IMR-90 (cell line): ENCODE measurements around the gene GALK1. TPM values are rescaled to one million over a fixed set of nuclear protein-coding genes. Genes with fewer than 3 reads are reported as not detected.

Source experiments
- ATAC-seq: fragments of 200-7000 bp; cut with Tn5 transposase; 2 replicates; pipeline ENCODE4 v1.9.1; 2020; ENCODE audit warnings: low read depth, mild to moderate bottlenecking, moderate library complexity
- BruUV-seq: library from RNA; stranded (reverse); fragments of 400-500 nt; replicated peaks from 2 replicates; lab custom pipeline; 2021; lab: Mats Ljungman, UMichigan
- CTCF ChIA-PET: fragments of 300-600 bp; formaldehyde crosslinking; extraction: SDS; loops from one replicate; lab custom pipeline; 2021; ENCODE audit warnings: antibody characterized with exemption; lab: Yijun Ruan, JAX
- POLR2A ChIA-PET: fragments of 300-600 bp; sonication (Branson Sonifier 250); formaldehyde crosslinking; loops from one replicate; lab custom pipeline; 2022; ENCODE audit warnings: antibody characterized with exemption; ENCODE audit not compliant: unreplicated experiment; lab: Charles Lee
- DNase-seq: peaks from one replicate; pipeline ENCODE4 v3.0.0; 2013
- H2AFZ ChIP-seq: replicated peaks from 2 replicates; pipeline ENCODE3; 2013; ENCODE audit warnings: low read length, mild to moderate bottlenecking; ENCODE audit not compliant: poor library complexity
- H2AK5ac ChIP-seq: 2 replicates; pipeline ENCODE4 v1.6.1; 2013; ENCODE audit warnings: low read depth, low read length, inconsistent platforms
- H2AK9ac ChIP-seq: replicated peaks from 2 replicates; pipeline ENCODE3; 2013; ENCODE audit warnings: mild to moderate bottlenecking, low read depth, low read length, moderate library complexity; ENCODE audit not compliant: poor library complexity
- H2BK120ac ChIP-seq: 2 replicates; pipeline ENCODE4 v1.6.1; 2013; ENCODE audit warnings: low read depth, low read length, inconsistent platforms
- H2BK15ac ChIP-seq: 3 replicates; pipeline ENCODE4 v1.6.1; 2013; ENCODE audit warnings: low read depth, low read length, inconsistent platforms
- H2BK20ac ChIP-seq: 2 replicates; pipeline ENCODE4 v1.6.1; 2013; ENCODE audit warnings: low read depth, mild to moderate bottlenecking, inconsistent platforms, low read length, moderate library complexity
- H2BK5ac ChIP-seq: 2 replicates; pipeline ENCODE4 v1.6.1; 2013; ENCODE audit warnings: mild to moderate bottlenecking, low read depth, low read length, inconsistent platforms; ENCODE audit not compliant: poor library complexity, severe bottlenecking
- H3K14ac ChIP-seq: replicated peaks from 2 replicates; pipeline ENCODE4 v1.6.1; 2013; ENCODE audit warnings: low read depth, low read length, inconsistent platforms
- H3K18ac ChIP-seq: 2 replicates; pipeline ENCODE4 v1.6.1; 2013; ENCODE audit warnings: low read depth, low read length, control low read depth
- H3K23ac ChIP-seq: 2 replicates; pipeline ENCODE4 v1.6.1; 2013; ENCODE audit warnings: low read depth, low read length, inconsistent platforms
- H3K27ac ChIP-seq: 2 replicates; pipeline ENCODE4 v1.5.1; 2013; ENCODE audit warnings: mild to moderate bottlenecking, control low read depth, low read length; ENCODE audit not compliant: insufficient read depth
- H3K27me3 ChIP-seq: 2 replicates; pipeline ENCODE4 v1.6.1; 2013; ENCODE audit warnings: low read length; ENCODE audit not compliant: control insufficient read depth, insufficient read depth
- H3K36me3 ChIP-seq: 2 replicates; pipeline ENCODE4 v1.6.1; 2013; ENCODE audit warnings: low read length, mixed read lengths; ENCODE audit not compliant: control insufficient read depth, insufficient read depth
- H3K4ac ChIP-seq: 2 replicates; pipeline ENCODE4 v1.6.1; 2013; ENCODE audit warnings: low read depth, low read length, inconsistent platforms
- H3K4me1 ChIP-seq: 2 replicates; pipeline ENCODE4 v1.6.1; 2013; ENCODE audit warnings: low read length, mixed read lengths; ENCODE audit not compliant: control insufficient read depth, insufficient read depth
- H3K4me2 ChIP-seq: 2 replicates; pipeline ENCODE4 v1.6.1; 2013; ENCODE audit warnings: low read depth, mild to moderate bottlenecking, control low read depth, low read length, moderate library complexity
- H3K4me3 ChIP-seq: 2 replicates; pipeline ENCODE4 v1.5.1; 2013; ENCODE audit warnings: low read depth, mild to moderate bottlenecking, control low read depth, low read length, moderate library complexity; ENCODE audit not compliant: insufficient read depth
- H3K56ac ChIP-seq: 2 replicates; pipeline ENCODE4 v1.6.1; 2013; ENCODE audit warnings: low read length, inconsistent platforms; ENCODE audit not compliant: insufficient read depth; ENCODE audit errors: extremely low read depth
- H3K79me1 ChIP-seq, 2 experiments: 2 replicates each; pipeline ENCODE4 v1.6.1; 2013; ENCODE audit warnings: low read length in 2 of 2, inconsistent platforms in 1 of 2, low read depth in 1 of 2
- H3K9ac ChIP-seq: 2 replicates; pipeline ENCODE4 v1.6.1; 2013; ENCODE audit warnings: low read depth, low read length, control low read depth
- H3K9me1 ChIP-seq: 2 replicates; pipeline ENCODE4 v1.6.1; 2013; ENCODE audit warnings: low read length, inconsistent platforms; ENCODE audit not compliant: insufficient read depth
- H3K9me3 ChIP-seq: 2 replicates; pipeline ENCODE4 v1.6.1; 2013; ENCODE audit warnings: low read length; ENCODE audit not compliant: control insufficient read depth, insufficient read depth
- H4K20me1 ChIP-seq: 2 replicates; pipeline ENCODE4 v1.6.1; 2013; ENCODE audit warnings: low read length, inconsistent platforms; ENCODE audit not compliant: insufficient read depth
- H4K5ac ChIP-seq: 2 replicates; pipeline ENCODE4 v1.6.1; 2013; ENCODE audit warnings: mild to moderate bottlenecking, low read depth, low read length, control low read depth
- H4K8ac ChIP-seq, 2 experiments: 2 replicates each; pipeline ENCODE4 v1.6.1; 2013; ENCODE audit warnings: low read depth in 2 of 2, low read length in 2 of 2, control low read depth in 1 of 2, inconsistent platforms in 1 of 2
- H4K91ac ChIP-seq: 2 replicates; pipeline ENCODE4 v1.6.1; 2013; ENCODE audit warnings: low read depth, low read length, inconsistent platforms; ENCODE audit not compliant: insufficient read depth
- BHLHE40 ChIP-seq: fragments of 150-350 bp; IDR thresholded peaks from 2 replicates; pipeline ENCODE4 v1.6.1; 2016; ENCODE audit warnings: mild to moderate bottlenecking, low read depth, low read length
- CHD1 ChIP-seq: IDR thresholded peaks from 2 replicates; pipeline ENCODE4 v1.6.1; 2012; ENCODE audit warnings: low read depth, low read length, improper control_type of control experiment
- ELK1 ChIP-seq: fragments of 150-350 bp; IDR thresholded peaks from 2 replicates; pipeline ENCODE4 v1.6.1; 2016; ENCODE audit warnings: low read depth, mild to moderate bottlenecking, low read length, moderate library complexity, borderline replicate concordance
- FOS ChIP-seq: fragments of 150-350 bp; IDR thresholded peaks from 2 replicates; pipeline ENCODE4 v1.6.1; 2016; ENCODE audit warnings: low read depth, low read length
- MAFK ChIP-seq: IDR thresholded peaks from 2 replicates; pipeline ENCODE4 v1.6.1; 2012; ENCODE audit warnings: low read depth, low read length, improper control_type of control experiment
- MAZ ChIP-seq: IDR thresholded peaks from 2 replicates; pipeline ENCODE4 v1.6.1; 2012; ENCODE audit warnings: low read depth, mild to moderate bottlenecking, low read length, improper control_type of control experiment, moderate library complexity, borderline replicate concordance
- MXI1 ChIP-seq: IDR thresholded peaks from 2 replicates; pipeline ENCODE4 v1.6.1; 2012; ENCODE audit warnings: low read depth, mild to moderate bottlenecking, low read length, moderate library complexity, borderline replicate concordance
- NFE2L2 ChIP-seq: fragments of 150-350 bp; IDR thresholded peaks from 2 replicates; pipeline ENCODE4 v1.6.1; 2016; ENCODE audit warnings: low read depth, mild to moderate bottlenecking, low read length
- POLR2A ChIP-seq: IDR thresholded peaks from 2 replicates; pipeline ENCODE4 v1.6.1; 2012; ENCODE audit warnings: mild to moderate bottlenecking, low read depth, low read length
- RAD21 ChIP-seq: IDR thresholded peaks from 2 replicates; pipeline ENCODE4 v1.6.1; 2012; ENCODE audit warnings: low read length, improper control_type of control experiment
- RCOR1 ChIP-seq: IDR thresholded peaks from 2 replicates; pipeline ENCODE4 v1.6.1; 2012; ENCODE audit warnings: mild to moderate bottlenecking, low read length, improper control_type of control experiment; ENCODE audit not compliant: insufficient replicate concordance
- RFX5 ChIP-seq: IDR thresholded peaks from 2 replicates; pipeline ENCODE4 v1.8.0; 2012; ENCODE audit warnings: low read depth, mild to moderate bottlenecking, low read length, moderate library complexity
- USF2 ChIP-seq: fragments of 150-350 bp; IDR thresholded peaks from 2 replicates; pipeline ENCODE4 v1.6.1; 2017; ENCODE audit warnings: mild to moderate bottlenecking, antibody characterized with exemption, low read length, low read depth
- WGBS, 2 experiments: methylation state at CpG; one replicate each; pipeline versions ENCODE4 v1.1.5 to v1.1.7; 2013; ENCODE audit warnings: missing lambda C conversion rate in 2 of 2; ENCODE audit not compliant: insufficient read length in 1 of 2; ENCODE audit errors: extremely low coverage in 2 of 2; 5-methylcytosine and 5-hydroxymethylcytosine counted together
- dilution Hi-C: fragments of 300-500 bp; cut with HindIII; formaldehyde crosslinking; loops from one replicate; pipeline ENCODE4 v1.14.3; 2018; ENCODE audit warnings: low sequenced_read_pairs; ENCODE audit not compliant: unreplicated experiment
- in situ Hi-C: fragments of 300-500 bp; cut with MboI; formaldehyde crosslinking; loops from 3 replicates; pipeline ENCODE4 v1.14.3; 2019; ENCODE audit warnings: low sequenced_read_pairs, inconsistent platforms, mixed read lengths
- intact Hi-C: fragments of 100-400 bp; cut with micrococcal nuclease; formaldehyde crosslinking; loops from 2 replicates; pipeline ENCODE4 v1.10.0; 2022
- polyA plus RNA-seq, 3 experiments: library from polyadenylated mRNA; depleted of rRNA; stranded (reverse); fragments of >200 nt; gene quantifications; 2 replicates each; pipeline ENCODE4 v1.2.3, GENCODE V29; 2012; ENCODE audit warnings: low replicate concordance in 1 of 3
- total RNA-seq: library from RNA; depleted of rRNA; stranded (reverse); fragments of >200 nt; gene quantifications from 2 replicates; pipeline ENCODE4 v1.2.3, GENCODE V29; 2012

GALK1 gene
- total and polyA plus RNA-seq, 2 of the 4 experiments (the other 2 are of a cell fraction) = 19.9 to 21.9 TPM

GRCh38 chr17:75763269-75763607 lies 1.8 kb downstream of the GALK1 start (continued):
- TF ChIP-seq ELK1 = no peak

GRCh38 chr17:75762513-75763268 lies 2.3 kb downstream of the GALK1 start:
- Histone ChIP-seq H3K79me1 (peaks cover 5 to 12% of the 10 kb centered on the region in 2 experiments; a peak in 3 of 4 replicates), H3K36me3 (no peaks in the 10 kb centered on the region), H4K8ac (no peak overlapping the region), H3K23ac (no peak overlapping the region), H2AFZ (no peak overlapping the region), H3K56ac (no peak overlapping the region), H2BK20ac (no peak overlapping the region), H3K27ac (no peak overlapping the region), H2AK5ac (0 out of 2 replicates have a peak overlapping the region, but pooled peaks have one; percentile 8), H4K91ac (no peak overlapping the region), H3K9me3 (no peaks in the 10 kb centered on the region), H2AK9ac (no peak overlapping the region), H2BK15ac (no peak overlapping the region), H3K18ac (no peak overlapping the region), H3K4me1 (peaks cover 7% of the 10 kb centered on the region), H3K4me3 (no peak overlapping the region), H3K27me3 (no peaks in the 10 kb centered on the region), H3K9me1 (peaks cover 10% of the 10 kb centered on the region; the same call in 1 of the 2 replicates), H4K20me1 (no peaks in the 10 kb centered on the region), H2BK5ac (no peak overlapping the region), H2BK120ac (no peak overlapping the region), H4K5ac (no peak overlapping the region), H3K9ac (no peak overlapping the region), H3K4me2 (no peak overlapping the region), H3K4ac (no peak overlapping the region), H3K14ac (no peak overlapping the region)
- ChIA-PET CTCF (interaction anchor here (0.6 to 1.3 kb wide), 3 partner anchors 9 to 130 kb away, joined by 3 to 10 read pairs (median 6); no protein-coding TSS in a partner anchor), POLR2A (no interaction called here)
- in situ Hi-C loops (no loop called here), intact Hi-C loops (no loop called here), dilution Hi-C loops (no loop called here)
- 97% methylated on average over 7 of the region's 27 CpGs; no CpG with 5 or more reads in 1 of the 2 experiments for WGBS, 2 experiments
- ATAC-seq = no peak
- DNase-seq = no peak
- BruUV-seq = no TSS peak
- TF ChIP-seq BHLHE40 = no peak
- TF ChIP-seq MAZ = no peak
- no peak for TF ChIP-seq MAFK
- no peak for TF ChIP-seq CHD1
- no peak for TF ChIP-seq USF2
- TF ChIP-seq ELK1 = no peak
- no peak for TF ChIP-seq RAD21
- TF ChIP-seq FOS = no peak
- TF ChIP-seq MXI1 = no peak
- no peak for TF ChIP-seq POLR2A
- no peak for TF ChIP-seq NFE2L2
- TF ChIP-seq RCOR1 = no peak
- no peak for TF ChIP-seq RFX5
